GM12878 (cell line): ENCODE measurements around the gene MMP7. TPM values are rescaled to one million over a fixed set of nuclear protein-coding genes. Genes with fewer than 3 reads are reported as not detected.

Experiments used
- CBX5 ChIP-seq: sonication (generic); IDR thresholded peaks from 2 replicates; pipeline ENCODE4 v1.6.1; 2016; ENCODE audit warnings: low read depth, moderate library complexity, mild to moderate bottlenecking, inconsistent platforms
- CEBPB ChIP-seq, 2 experiments: fragments of 150-350 bp in 1 of 2; IDR thresholded peaks; 2 replicates each; pipeline ENCODE4 v1.6.1; 2012 to 2014; ENCODE audit warnings: low read depth in 2 of 2, low read length in 2 of 2, borderline replicate concordance in 1 of 2, inconsistent platforms in 1 of 2
- GABPA ChIP-seq: IDR thresholded peaks from 2 replicates; pipeline ENCODE4 v1.6.1; 2014; ENCODE audit warnings: antibody characterized with exemption, low read depth, mild to moderate bottlenecking, inconsistent platforms
- MEF2B ChIP-seq: fragments of 450-650 bp; IDR thresholded peaks from 2 replicates; pipeline ENCODE4 v1.6.1; 2018; ENCODE audit warnings: mild to moderate bottlenecking, moderate library complexity; ENCODE audit not compliant: partially characterized antibody, poor library complexity, severe bottlenecking
- MXI1 ChIP-seq: fragments of 150-350 bp; IDR thresholded peaks from 2 replicates; pipeline ENCODE4 v1.6.1; 2011; ENCODE audit warnings: low read depth, mild to moderate bottlenecking, inconsistent platforms, low read length, improper control_type of control experiment
- NR2C2 ChIP-seq: IDR thresholded peaks from 2 replicates; pipeline ENCODE4 v1.6.1; 2011; ENCODE audit warnings: borderline replicate concordance, low read depth; ENCODE audit not compliant: control insufficient read depth, insufficient read length
- POU2F2 ChIP-seq: IDR thresholded peaks from 3 replicates; pipeline ENCODE4 v1.6.1; 2011; ENCODE audit warnings: low read depth, mild to moderate bottlenecking, low read length, borderline replicate concordance
- SMAD5 ChIP-seq: IDR thresholded peaks from 2 replicates; pipeline ENCODE4 v1.6.1; 2016; ENCODE audit warnings: antibody characterized with exemption, low read depth
- TCF12 ChIP-seq: IDR thresholded peaks from 2 replicates; pipeline ENCODE4 v1.6.1; 2011; ENCODE audit warnings: low read depth, mild to moderate bottlenecking, low read length
- TCF3 ChIP-seq: IDR thresholded peaks from 2 replicates; pipeline ENCODE4 v1.6.1; 2012; ENCODE audit warnings: low read depth, mild to moderate bottlenecking, low read length, borderline replicate concordance; ENCODE audit not compliant: insufficient read depth
- ZBED1 ChIP-seq: IDR thresholded peaks from 2 replicates; pipeline ENCODE4 v1.6.1; 2016; ENCODE audit warnings: borderline replicate concordance
- ZSCAN29 ChIP-seq: fragments of 450-650 bp; IDR thresholded peaks from 2 replicates; pipeline ENCODE4 v1.6.1; 2017; ENCODE audit warnings: mild to moderate bottlenecking, moderate library complexity
- polyA plus RNA-seq, 11 experiments: library from polyadenylated mRNA; depleted of rRNA in 4 of 11; unstranded in 6 of 11; stranded (reverse) in 5 of 11; fragments of >200 nt; fragmentation: Nextera tagmentation in 4 of 11; fragmentation: Illumina TruSeq in 1 of 11; extraction: Ambion mirVana in 4 of 11; extraction: Trizol in 1 of 11; gene quantifications; 1 replicate in 1 of 11; 2 replicates in 10 of 11; pipeline versions ENCODE4 v1.2.1 to v1.2.3, GENCODE V29; 2011 to 2016; ENCODE audit warnings: inconsistent platforms in 2 of 11, missing spikeins in 2 of 11, low read depth in 1 of 11
- total RNA-seq, 4 experiments: library from RNA; depleted of rRNA in 3 of 4; stranded (reverse); fragments of >200 nt in 3 of 4; fragmentation: Illumina TruSeq in 1 of 4; extraction: Trizol in 1 of 4; gene quantifications; 2 replicates each; pipeline versions ENCODE4 v1.2.1 to v1.2.3, GENCODE V29; 2013 to 2021
- TF ChIP-seq, protein P1 (sequence below): fragments of 450-650 bp; formaldehyde crosslinking; IDR thresholded peaks from 2 replicates; pipeline ENCODE4 v1.5.0; 2022; ENCODE audit warnings: mild to moderate bottlenecking, missing genetic modification characterization
- TF ChIP-seq, protein P2 (sequence below): IDR thresholded peaks from 2 replicates; pipeline ENCODE4 v1.6.1; 2012; ENCODE audit warnings: low read length, inconsistent platforms
- TF ChIP-seq, protein P3 (sequence below): IDR thresholded peaks from 2 replicates; pipeline ENCODE4 v1.6.1; 2012; ENCODE audit warnings: improper control_type of control experiment, low read depth, low read length; ENCODE audit not compliant: insufficient replicate concordance
- TF ChIP-seq, protein P4 (sequence below): IDR thresholded peaks from 2 replicates; pipeline ENCODE4 v1.6.1; 2011; ENCODE audit warnings: low read depth, low read length, improper control_type of control experiment, borderline replicate concordance
- TF ChIP-seq, protein P5 (sequence below): fragments of 450-650 bp; IDR thresholded peaks from 2 replicates; pipeline ENCODE4 v1.6.1; 2017; ENCODE audit warnings: low read depth, mild to moderate bottlenecking, moderate library complexity

MMP7 gene
- total and polyA plus RNA-seq, 10 of the 15 experiments (the other 5 are each of a cell fraction or from before 2014, with no cell fraction given), result 0.63 to 18.0 (median 1.1) TPM

DNA sequence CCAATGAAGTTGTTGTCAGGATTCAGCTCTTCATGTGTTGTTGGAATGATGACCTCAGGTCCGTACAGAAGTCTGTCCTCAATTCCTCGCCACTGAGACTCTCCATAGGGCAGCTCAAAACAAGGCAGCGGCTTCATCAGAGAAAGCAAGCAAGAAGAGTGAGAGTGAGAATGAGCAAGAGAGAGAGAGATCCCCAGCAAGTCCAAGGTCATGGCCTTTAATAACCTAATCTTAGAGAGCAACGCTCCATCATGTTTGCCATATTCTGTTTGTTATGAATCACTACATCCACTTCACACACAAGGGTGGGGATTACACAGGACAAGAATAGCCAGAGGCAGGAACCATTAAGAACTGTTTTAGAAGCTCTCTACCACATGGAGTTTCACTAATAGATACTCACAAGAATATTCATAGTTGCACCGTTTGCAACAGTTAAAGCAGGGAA lies 23.3 kb upstream of the MMP7 start (continued):
- TF ChIP-seq MXI1 (no peak), TCF12 (0 out of 2 replicates have a peak, but pooled peaks have one; percentile 35), TCF3 (no peak), GABPA (peak; percentile 61; the same call in 1 of the 2 replicates), CEBPB (IDR thresholded peaks at IDR 0.05; ENCODE audit: borderline replicate concordance in 1 of 2, low read depth in 2 of 2, low read length in 2 of 2) (peak in 1 of 2 experiments; percentile 98; a peak in 2 of 4 replicates), ZBED1 (peak; percentile 98), SMAD5 (peak; percentile 90), CBX5 (peak; percentile 91), NR2C2 (no peak), MEF2B (peak; percentile 94), POU2F2 (peak; percentile 79; the same call in 1 of the 3 replicates), ZSCAN29 (no peak)
- TF ChIP-seq, protein P1, sequence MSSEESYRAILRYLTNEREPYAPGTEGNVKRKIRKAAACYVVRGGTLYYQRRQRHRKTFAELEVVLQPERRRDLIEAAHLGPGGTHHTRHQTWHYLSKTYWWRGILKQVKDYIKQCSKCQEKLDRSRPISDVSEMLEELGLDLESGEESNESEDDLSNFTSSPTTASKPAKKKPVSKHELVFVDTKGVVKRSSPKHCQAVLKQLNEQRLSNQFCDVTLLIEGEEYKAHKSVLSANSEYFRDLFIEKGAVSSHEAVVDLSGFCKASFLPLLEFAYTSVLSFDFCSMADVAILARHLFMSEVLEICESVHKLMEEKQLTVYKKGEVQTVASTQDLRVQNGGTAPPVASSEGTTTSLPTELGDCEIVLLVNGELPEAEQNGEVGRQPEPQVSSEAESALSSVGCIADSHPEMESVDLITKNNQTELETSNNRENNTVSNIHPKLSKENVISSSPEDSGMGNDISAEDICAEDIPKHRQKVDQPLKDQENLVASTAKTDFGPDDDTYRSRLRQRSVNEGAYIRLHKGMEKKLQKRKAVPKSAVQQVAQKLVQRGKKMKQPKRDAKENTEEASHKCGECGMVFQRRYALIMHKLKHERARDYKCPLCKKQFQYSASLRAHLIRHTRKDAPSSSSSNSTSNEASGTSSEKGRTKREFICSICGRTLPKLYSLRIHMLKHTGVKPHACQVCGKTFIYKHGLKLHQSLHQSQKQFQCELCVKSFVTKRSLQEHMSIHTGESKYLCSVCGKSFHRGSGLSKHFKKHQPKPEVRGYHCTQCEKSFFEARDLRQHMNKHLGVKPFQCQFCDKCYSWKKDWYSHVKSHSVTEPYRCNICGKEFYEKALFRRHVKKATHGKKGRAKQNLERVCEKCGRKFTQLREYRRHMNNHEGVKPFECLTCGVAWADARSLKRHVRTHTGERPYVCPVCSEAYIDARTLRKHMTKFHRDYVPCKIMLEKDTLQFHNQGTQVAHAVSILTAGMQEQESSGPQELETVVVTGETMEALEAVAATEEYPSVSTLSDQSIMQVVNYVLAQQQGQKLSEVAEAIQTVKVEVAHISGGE, result no peak
- TF ChIP-seq, protein P2, sequence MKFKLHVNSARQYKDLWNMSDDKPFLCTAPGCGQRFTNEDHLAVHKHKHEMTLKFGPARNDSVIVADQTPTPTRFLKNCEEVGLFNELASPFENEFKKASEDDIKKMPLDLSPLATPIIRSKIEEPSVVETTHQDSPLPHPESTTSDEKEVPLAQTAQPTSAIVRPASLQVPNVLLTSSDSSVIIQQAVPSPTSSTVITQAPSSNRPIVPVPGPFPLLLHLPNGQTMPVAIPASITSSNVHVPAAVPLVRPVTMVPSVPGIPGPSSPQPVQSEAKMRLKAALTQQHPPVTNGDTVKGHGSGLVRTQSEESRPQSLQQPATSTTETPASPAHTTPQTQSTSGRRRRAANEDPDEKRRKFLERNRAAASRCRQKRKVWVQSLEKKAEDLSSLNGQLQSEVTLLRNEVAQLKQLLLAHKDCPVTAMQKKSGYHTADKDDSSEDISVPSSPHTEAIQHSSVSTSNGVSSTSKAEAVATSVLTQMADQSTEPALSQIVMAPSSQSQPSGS, result peak; percentile 99
- TF ChIP-seq, protein P3, sequence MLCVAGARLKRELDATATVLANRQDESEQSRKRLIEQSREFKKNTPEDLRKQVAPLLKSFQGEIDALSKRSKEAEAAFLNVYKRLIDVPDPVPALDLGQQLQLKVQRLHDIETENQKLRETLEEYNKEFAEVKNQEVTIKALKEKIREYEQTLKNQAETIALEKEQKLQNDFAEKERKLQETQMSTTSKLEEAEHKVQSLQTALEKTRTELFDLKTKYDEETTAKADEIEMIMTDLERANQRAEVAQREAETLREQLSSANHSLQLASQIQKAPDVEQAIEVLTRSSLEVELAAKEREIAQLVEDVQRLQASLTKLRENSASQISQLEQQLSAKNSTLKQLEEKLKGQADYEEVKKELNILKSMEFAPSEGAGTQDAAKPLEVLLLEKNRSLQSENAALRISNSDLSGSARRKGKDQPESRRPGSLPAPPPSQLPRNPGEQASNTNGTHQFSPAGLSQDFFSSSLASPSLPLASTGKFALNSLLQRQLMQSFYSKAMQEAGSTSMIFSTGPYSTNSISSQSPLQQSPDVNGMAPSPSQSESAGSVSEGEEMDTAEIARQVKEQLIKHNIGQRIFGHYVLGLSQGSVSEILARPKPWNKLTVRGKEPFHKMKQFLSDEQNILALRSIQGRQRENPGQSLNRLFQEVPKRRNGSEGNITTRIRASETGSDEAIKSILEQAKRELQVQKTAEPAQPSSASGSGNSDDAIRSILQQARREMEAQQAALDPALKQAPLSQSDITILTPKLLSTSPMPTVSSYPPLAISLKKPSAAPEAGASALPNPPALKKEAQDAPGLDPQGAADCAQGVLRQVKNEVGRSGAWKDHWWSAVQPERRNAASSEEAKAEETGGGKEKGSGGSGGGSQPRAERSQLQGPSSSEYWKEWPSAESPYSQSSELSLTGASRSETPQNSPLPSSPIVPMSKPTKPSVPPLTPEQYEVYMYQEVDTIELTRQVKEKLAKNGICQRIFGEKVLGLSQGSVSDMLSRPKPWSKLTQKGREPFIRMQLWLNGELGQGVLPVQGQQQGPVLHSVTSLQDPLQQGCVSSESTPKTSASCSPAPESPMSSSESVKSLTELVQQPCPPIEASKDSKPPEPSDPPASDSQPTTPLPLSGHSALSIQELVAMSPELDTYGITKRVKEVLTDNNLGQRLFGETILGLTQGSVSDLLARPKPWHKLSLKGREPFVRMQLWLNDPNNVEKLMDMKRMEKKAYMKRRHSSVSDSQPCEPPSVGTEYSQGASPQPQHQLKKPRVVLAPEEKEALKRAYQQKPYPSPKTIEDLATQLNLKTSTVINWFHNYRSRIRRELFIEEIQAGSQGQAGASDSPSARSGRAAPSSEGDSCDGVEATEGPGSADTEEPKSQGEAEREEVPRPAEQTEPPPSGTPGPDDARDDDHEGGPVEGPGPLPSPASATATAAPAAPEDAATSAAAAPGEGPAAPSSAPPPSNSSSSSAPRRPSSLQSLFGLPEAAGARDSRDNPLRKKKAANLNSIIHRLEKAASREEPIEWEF, result no peak
- TF ChIP-seq, protein P4, sequence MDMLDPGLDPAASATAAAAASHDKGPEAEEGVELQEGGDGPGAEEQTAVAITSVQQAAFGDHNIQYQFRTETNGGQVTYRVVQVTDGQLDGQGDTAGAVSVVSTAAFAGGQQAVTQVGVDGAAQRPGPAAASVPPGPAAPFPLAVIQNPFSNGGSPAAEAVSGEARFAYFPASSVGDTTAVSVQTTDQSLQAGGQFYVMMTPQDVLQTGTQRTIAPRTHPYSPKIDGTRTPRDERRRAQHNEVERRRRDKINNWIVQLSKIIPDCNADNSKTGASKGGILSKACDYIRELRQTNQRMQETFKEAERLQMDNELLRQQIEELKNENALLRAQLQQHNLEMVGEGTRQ, result no peak
- TF ChIP-seq, protein P5, sequence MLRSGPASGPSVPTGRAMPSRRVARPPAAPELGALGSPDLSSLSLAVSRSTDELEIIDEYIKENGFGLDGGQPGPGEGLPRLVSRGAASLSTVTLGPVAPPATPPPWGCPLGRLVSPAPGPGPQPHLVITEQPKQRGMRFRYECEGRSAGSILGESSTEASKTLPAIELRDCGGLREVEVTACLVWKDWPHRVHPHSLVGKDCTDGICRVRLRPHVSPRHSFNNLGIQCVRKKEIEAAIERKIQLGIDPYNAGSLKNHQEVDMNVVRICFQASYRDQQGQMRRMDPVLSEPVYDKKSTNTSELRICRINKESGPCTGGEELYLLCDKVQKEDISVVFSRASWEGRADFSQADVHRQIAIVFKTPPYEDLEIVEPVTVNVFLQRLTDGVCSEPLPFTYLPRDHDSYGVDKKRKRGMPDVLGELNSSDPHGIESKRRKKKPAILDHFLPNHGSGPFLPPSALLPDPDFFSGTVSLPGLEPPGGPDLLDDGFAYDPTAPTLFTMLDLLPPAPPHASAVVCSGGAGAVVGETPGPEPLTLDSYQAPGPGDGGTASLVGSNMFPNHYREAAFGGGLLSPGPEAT, result peak; percentile 82; the same call in 1 of the 2 replicates
